Tibial artery (tissue), 4 donors: ENCODE data around the gene YIPF1.

Experiments used
- DNase-seq, 2 donors: peaks; one replicate each; pipeline ENCODE4 v3.0.0-alpha.2; 2019
- H3K27ac ChIP-seq, 2 donors: fragments of 200-600 bp; sonication (generic) in 1 of 2; 1 replicate in 1 of 2; 2 replicates in 1 of 2; pipeline ENCODE4 v1.5.1; 2018 to 2019; ENCODE audit warnings: mild to moderate bottlenecking in 1 of 2
- H3K27me3 ChIP-seq, 2 donors: fragments of 200-600 bp; sonication (generic) in 1 of 2; one replicate each; pipeline versions ENCODE4 v1.5.1 to v1.6.0; 2016 to 2019
- H3K36me3 ChIP-seq, 3 donors: fragments of 200-600 bp; sonication (generic) in 2 of 3; one replicate each; pipeline ENCODE4 v1.5.1; 2016 to 2019; ENCODE audit warnings: mild to moderate bottlenecking in 2 of 3
- H3K4me1 ChIP-seq, 4 donors: fragments of 200-600 bp; sonication (generic) in 2 of 4; 1 replicate in 3 of 4; 2 replicates in 1 of 4; pipeline ENCODE4 v1.5.1; 2016 to 2019
- H3K4me3 ChIP-seq, 2 donors: fragments of 200-600 bp; sonication (generic) in 1 of 2; 1 replicate in 1 of 2; 2 replicates in 1 of 2; pipeline ENCODE4 v1.5.1; 2018 to 2019; ENCODE audit warnings: mild to moderate bottlenecking in 2 of 2
- H3K9me3 ChIP-seq, 3 donors: fragments of 200-600 bp; sonication (generic) in 1 of 3; one replicate each; pipeline ENCODE4 v1.5.1; 2016 to 2019
- intact Hi-C: fragments of 100-400 bp; cut with DNase I; formaldehyde crosslinking; loops from one replicate; pipeline ENCODE4 v1.15.0; 2023; ENCODE audit warnings: low total_unique reads
- TF ChIP-seq, protein P1 (sequence below), 2 experiments: fragments of 200-600 bp in 1 of 2; fragments of 450-650 bp in 1 of 2; IDR thresholded peaks; one replicate each; pipeline ENCODE4 v1.5.1; 2017 to 2019; ENCODE audit warnings: antibody characterized with exemption in 2 of 2, mild to moderate bottlenecking in 1 of 2, moderate library complexity in 1 of 2

YIPF1 gene

DNA sequence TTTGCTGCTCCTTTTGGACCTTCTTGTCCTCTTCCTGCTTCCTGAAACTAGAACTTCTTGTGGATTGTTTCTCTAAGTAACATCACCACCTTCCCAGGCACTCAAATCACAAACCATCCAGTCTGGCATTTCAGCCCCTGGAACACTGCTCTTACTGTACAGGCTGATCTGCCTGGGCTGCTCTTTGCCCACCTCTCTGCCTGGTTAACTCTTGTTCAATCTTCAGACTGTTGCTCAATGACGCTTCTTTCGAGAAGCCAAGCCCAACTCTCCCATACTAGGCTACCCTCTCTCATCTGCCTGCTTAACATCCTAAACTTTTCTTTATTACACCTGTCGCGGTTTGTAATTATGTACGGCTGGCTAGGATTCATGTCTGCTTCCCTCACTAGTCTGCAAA, 5.0 kb upstream of the YIPF1 start:
- intact Hi-C loops, result no loop called here
- DNase-seq, result no peak

DNA sequence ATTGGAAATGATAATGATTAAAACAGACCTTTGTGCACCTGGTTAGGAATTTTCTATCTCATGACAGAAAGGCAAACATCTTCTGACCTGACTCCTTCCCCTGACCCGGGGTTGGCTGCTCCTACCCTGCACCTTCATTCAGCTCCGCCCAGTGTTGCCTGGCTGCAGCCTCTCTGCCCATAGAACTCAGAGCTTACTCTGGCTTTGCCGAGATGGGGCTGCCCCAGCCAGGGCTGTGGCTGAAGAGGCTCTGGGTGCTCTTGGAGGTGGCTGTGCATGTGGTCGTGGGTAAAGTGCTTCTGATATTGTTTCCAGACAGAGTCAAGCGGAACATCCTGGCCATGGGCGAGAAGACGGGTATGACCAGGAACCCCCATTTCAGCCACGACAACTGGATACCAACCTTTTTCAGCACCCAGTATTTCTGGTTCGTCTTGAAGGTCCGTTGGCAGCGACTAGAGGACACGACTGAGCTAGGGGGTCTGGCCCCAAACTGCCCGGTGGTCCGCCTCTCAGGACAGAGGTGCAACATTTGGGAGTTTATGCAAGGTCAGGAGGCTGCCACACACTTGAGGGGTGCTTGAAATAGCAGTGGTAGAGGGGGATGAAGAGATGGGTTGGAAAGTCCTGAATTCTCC, 4.5 kb upstream of the YIPF1 start, which contains the start of gene DIO1:
TSS of gene DIO1 (plus strand) at position 189 of the 638 bp plus-strand sequence. CDS start at position 213, 24 bp downstream.
- no peaks in the 10 kb centered on the region for H3K9me3 ChIP-seq
- intact Hi-C loops, result no loop called here
- TF ChIP-seq, protein P1, sequence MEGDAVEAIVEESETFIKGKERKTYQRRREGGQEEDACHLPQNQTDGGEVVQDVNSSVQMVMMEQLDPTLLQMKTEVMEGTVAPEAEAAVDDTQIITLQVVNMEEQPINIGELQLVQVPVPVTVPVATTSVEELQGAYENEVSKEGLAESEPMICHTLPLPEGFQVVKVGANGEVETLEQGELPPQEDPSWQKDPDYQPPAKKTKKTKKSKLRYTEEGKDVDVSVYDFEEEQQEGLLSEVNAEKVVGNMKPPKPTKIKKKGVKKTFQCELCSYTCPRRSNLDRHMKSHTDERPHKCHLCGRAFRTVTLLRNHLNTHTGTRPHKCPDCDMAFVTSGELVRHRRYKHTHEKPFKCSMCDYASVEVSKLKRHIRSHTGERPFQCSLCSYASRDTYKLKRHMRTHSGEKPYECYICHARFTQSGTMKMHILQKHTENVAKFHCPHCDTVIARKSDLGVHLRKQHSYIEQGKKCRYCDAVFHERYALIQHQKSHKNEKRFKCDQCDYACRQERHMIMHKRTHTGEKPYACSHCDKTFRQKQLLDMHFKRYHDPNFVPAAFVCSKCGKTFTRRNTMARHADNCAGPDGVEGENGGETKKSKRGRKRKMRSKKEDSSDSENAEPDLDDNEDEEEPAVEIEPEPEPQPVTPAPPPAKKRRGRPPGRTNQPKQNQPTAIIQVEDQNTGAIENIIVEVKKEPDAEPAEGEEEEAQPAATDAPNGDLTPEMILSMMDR (IDR thresholded peaks at IDR 0.05), result no peak
- DNase-seq, result no peak
- H3K4me1 ChIP-seq, result peaks cover 0 to 47% (median 39%) of the 10 kb centered on the region in 4 donors
- H3K27me3 ChIP-seq, result no peaks in the 10 kb centered on the region
- no peaks in the 10 kb centered on the region for H3K36me3 ChIP-seq
- no peak within 1 kb of the TSS for H3K4me3 ChIP-seq
- no peak within 1 kb of the TSS for H3K27ac ChIP-seq

More for the DNA sequence above, 5.0 kb upstream of the YIPF1 start:
- no peak overlapping the region for H3K4me3 ChIP-seq
- no peaks in the 10 kb centered on the region for H3K27me3 ChIP-seq
- H3K9me3 ChIP-seq, result no peaks in the 10 kb centered on the region
- TF ChIP-seq, protein P1 (IDR thresholded peaks at IDR 0.05), result no peak
- H3K36me3 ChIP-seq, result no peaks in the 10 kb centered on the region
- peaks cover 0 to 50% (median 43%) of the 10 kb centered on the region in 4 donors for H3K4me1 ChIP-seq
- no peak overlapping the region for H3K27ac ChIP-seq

DNA sequence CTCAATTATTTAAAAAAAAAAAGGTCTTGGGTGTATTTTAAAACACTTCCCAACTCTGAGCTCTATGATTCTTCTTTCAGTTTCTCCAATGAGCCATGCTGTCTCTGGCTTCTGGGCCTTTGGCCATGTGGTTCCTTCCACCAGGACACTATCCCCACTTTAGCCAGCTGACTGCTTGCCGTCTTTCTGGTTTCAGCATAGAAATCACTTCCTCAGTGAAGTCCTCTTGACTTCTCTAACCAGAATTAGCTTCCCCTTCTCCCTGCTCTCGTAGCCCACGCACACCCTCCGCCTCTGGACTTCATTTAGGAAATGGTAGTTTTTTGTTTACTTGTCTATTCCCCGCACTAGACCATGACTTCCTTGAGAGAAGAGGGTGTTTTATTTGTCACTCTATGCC, 3.3 kb upstream of the YIPF1 start:
- H3K4me3 ChIP-seq, result no peak overlapping the region
- peak in 1 of 2 donors; percentile 41 for DNase-seq
- intact Hi-C loops, result no loop called here
- peaks cover 0 to under 1% (median 0%) of the 10 kb centered on the region in 3 donors for H3K36me3 ChIP-seq
- H3K4me1 ChIP-seq, result peaks cover 0 to 43% (median 31%) of the 10 kb centered on the region in 4 donors
- H3K27ac ChIP-seq, result no peak overlapping the region
- H3K27me3 ChIP-seq, result no peaks in the 10 kb centered on the region
- TF ChIP-seq, protein P1 (IDR thresholded peaks at IDR 0.05), result no peak
- H3K9me3 ChIP-seq, result no peaks in the 10 kb centered on the region

DNA sequence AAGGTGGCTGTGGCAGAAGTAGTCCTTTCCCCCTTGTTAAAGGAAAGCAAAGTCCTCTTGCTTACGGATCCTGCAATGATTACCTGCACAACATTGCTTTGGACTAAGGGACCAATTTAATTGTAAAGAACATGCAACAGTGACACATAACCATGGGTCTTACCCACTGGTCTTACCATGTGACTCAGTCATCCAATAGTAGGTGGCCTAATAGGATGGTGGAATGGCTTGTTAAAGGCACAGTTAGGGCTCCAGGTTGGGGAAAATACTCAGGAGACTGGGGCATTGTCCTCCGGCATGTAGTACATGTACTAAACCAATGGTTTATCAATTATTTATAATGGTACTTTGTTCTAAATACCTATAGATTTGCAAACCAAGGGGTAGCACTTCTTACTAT, 2.1 kb upstream of the YIPF1 start:
- intact Hi-C loops, result no loop called here
- H3K4me1 ChIP-seq, result peaks cover 0 to 31% (median 19%) of the 10 kb centered on the region in 4 donors
- DNase-seq, result no peak

DNA sequence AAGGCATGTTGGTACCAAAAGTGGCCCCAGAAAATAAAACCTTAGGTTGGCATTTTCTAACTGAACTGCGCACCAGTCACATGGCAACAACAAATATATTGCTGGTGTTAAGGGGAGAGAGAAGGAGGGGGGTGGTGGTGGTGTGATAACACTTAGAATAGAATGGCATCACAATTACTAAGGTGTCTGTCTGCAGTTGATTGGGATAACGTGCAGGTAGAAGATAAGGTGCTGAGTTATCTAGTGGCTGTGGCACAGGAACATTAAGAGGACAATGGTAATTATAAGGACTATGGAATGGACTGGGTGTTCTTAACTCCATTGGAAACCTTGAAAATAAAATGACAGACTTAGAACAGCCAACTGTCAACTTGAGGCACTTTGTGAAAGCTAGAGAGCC, 1.4 kb upstream of the YIPF1 start:
- Histone ChIP-seq H3K27ac (no peak overlapping the region), H3K36me3 (peaks cover 0 to 19% (median 3%) of the 10 kb centered on the region in 3 donors), H3K9me3 (no peaks in the 10 kb centered on the region), H3K27me3 (no peaks in the 10 kb centered on the region), H3K4me3 (no peak overlapping the region), H3K4me1 (peaks cover 0 to 24% (median 14%) of the 10 kb centered on the region in 4 donors)
- DNase-seq, result no peak
- intact Hi-C loops, result no loop called here
- TF ChIP-seq, protein P1 (IDR thresholded peaks at IDR 0.05), result no peak

More for the DNA sequence above, 2.1 kb upstream of the YIPF1 start:
- Histone ChIP-seq H3K4me3 (no peak overlapping the region), H3K27me3 (no peaks in the 10 kb centered on the region), H3K9me3 (no peaks in the 10 kb centered on the region), H3K36me3 (peaks cover 0 to 12% (median 2%) of the 10 kb centered on the region in 3 donors), H3K27ac (no peak overlapping the region)
- TF ChIP-seq, protein P1 (IDR thresholded peaks at IDR 0.05), result no peak
